Ishikawa (cell line): ENCODE data around the gene ANTXR1.

Experiments used
- CEBPB ChIP-seq: IDR thresholded peaks from 2 replicates; pipeline ENCODE4 v1.6.1; 2012
- CREB1 ChIP-seq: IDR thresholded peaks from 2 replicates; pipeline ENCODE4 v1.6.1; 2012; ENCODE audit warnings: low read depth
- EGR1 ChIP-seq: IDR thresholded peaks from 2 replicates; pipeline ENCODE4 v1.6.1; 2012
- EP300 ChIP-seq: IDR thresholded peaks from 2 replicates; pipeline ENCODE4 v1.6.1; 2012; ENCODE audit warnings: borderline replicate concordance
- FOXM1 ChIP-seq: IDR thresholded peaks from 2 replicates; pipeline ENCODE4 v1.6.1; 2012; ENCODE audit warnings: low read depth, borderline replicate concordance
- NFIC ChIP-seq: IDR thresholded peaks from 2 replicates; pipeline ENCODE4 v1.6.1; 2012
- RAD21 ChIP-seq: IDR thresholded peaks from 2 replicates; pipeline ENCODE4 v1.6.1; 2012; ENCODE audit warnings: low read depth
- TAF1 ChIP-seq: IDR thresholded peaks from 2 replicates; pipeline ENCODE4 v1.6.1; 2012; ENCODE audit warnings: low read depth, mild to moderate bottlenecking
- TCF12 ChIP-seq: IDR thresholded peaks from 2 replicates; pipeline ENCODE4 v1.6.1; 2012; ENCODE audit warnings: low read depth
- TEAD4 ChIP-seq: IDR thresholded peaks from 2 replicates; pipeline ENCODE4 v1.6.1; 2012
- YY1 ChIP-seq: IDR thresholded peaks from 2 replicates; pipeline ENCODE4 v1.6.1; 2012; ENCODE audit warnings: low read depth
- ZBTB7A ChIP-seq: IDR thresholded peaks from 2 replicates; pipeline ENCODE4 v1.6.1; 2012; ENCODE audit warnings: low read depth
- TF ChIP-seq, protein P1 (sequence below): IDR thresholded peaks from 2 replicates; pipeline ENCODE4 v1.6.1; 2012; ENCODE audit warnings: low read depth, mild to moderate bottlenecking
- TF ChIP-seq, protein P2 (sequence below): IDR thresholded peaks from 2 replicates; pipeline ENCODE4 v1.6.1; 2012
- TF ChIP-seq, protein P3 (sequence below): IDR thresholded peaks from 2 replicates; pipeline ENCODE4 v1.6.1; 2012

Gene ANTXR1

DNA sequence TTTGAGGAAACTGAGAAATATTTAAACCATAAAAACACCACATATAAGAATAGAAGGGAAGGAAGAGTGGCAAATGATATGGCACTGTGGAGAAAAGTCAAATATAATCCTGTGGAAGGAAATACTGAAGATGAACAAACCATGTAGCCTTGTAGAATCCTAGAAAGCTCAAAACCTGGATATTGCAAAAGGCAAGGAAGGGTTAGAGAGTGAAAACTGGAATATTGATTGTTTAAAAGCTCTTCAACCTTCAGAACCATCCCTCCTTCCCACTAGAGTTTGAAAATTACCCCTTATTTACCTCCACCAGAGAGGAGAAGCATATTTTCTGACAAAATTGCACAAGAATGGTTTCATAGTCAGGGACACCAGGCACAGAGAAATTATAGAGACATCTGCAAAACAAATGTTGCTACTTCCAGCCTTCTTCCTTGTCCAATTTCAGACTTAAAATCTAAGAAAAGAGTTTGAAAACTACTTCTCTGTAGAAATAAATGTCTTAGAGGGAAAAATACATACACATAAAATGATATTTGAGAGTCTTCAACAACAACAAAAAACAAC, 48.0 kb downstream of the ANTXR1 start:
- TF ChIP-seq, protein P1, sequence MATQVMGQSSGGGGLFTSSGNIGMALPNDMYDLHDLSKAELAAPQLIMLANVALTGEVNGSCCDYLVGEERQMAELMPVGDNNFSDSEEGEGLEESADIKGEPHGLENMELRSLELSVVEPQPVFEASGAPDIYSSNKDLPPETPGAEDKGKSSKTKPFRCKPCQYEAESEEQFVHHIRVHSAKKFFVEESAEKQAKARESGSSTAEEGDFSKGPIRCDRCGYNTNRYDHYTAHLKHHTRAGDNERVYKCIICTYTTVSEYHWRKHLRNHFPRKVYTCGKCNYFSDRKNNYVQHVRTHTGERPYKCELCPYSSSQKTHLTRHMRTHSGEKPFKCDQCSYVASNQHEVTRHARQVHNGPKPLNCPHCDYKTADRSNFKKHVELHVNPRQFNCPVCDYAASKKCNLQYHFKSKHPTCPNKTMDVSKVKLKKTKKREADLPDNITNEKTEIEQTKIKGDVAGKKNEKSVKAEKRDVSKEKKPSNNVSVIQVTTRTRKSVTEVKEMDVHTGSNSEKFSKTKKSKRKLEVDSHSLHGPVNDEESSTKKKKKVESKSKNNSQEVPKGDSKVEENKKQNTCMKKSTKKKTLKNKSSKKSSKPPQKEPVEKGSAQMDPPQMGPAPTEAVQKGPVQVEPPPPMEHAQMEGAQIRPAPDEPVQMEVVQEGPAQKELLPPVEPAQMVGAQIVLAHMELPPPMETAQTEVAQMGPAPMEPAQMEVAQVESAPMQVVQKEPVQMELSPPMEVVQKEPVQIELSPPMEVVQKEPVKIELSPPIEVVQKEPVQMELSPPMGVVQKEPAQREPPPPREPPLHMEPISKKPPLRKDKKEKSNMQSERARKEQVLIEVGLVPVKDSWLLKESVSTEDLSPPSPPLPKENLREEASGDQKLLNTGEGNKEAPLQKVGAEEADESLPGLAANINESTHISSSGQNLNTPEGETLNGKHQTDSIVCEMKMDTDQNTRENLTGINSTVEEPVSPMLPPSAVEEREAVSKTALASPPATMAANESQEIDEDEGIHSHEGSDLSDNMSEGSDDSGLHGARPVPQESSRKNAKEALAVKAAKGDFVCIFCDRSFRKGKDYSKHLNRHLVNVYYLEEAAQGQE, result no peak
- TF ChIP-seq NFIC (no peak), RAD21 (no peak), EP300 (no peak), ZBTB7A (no peak)
- TF ChIP-seq, protein P2, sequence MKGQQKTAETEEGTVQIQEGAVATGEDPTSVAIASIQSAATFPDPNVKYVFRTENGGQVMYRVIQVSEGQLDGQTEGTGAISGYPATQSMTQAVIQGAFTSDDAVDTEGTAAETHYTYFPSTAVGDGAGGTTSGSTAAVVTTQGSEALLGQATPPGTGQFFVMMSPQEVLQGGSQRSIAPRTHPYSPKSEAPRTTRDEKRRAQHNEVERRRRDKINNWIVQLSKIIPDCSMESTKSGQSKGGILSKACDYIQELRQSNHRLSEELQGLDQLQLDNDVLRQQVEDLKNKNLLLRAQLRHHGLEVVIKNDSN, result no peak

DNA sequence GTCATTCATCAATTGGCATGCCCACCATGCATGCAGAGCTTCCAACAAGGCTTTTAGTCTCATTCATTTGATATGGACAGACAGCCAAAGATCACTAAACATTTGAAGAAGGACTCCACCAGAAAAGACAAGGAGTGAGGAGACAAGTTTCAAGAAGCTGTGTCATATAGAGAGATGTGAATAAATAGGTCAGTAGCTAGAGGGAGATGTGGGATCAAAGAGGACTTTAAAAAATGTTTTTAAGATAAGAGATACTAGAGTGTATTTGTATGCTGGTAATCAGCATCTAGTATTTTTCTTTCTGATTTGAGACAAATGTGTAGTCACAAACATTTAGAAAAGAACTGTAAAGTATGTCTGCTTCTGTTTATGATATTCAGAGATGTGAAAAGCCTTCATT, 48.5 kb downstream of the ANTXR1 start:
- TF ChIP-seq ZBTB7A (no peak), RAD21 (no peak), TAF1 (no peak), NFIC (no peak), EP300 (no peak)

DNA sequence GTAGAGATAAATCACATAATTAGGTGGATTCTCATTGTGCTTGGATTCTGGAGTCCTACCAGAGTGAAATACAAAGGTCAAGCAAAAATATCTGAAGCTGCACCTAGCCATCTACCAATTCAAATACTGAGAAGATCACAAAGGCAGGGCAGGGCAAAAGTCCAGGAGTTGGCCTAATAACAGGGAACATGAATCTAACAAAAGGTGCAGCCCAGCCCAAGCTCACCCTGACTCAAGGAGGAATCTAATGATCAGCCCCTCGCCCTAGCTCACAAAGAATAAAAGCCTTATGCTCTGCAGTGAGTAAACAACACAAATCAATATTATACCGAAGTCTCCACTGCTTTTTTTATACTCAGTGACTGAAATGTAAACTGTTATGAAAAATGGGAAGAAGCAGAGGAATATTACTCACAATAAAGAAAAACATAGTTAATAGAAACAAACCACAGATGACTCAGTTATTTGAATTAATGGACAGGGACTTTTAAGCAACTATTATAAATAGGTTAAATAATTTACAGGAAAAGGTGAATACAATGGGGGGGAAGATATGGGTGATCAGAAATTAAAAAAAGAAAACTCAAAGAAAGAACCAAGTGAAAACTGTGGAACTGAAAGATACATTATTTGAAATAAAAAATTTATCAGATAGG, 49.5 kb downstream of the ANTXR1 start:
- TF ChIP-seq TAF1, result no peak
- TF ChIP-seq RAD21, result no peak
- TF ChIP-seq EGR1, result no peak
- TF ChIP-seq, protein P3, sequence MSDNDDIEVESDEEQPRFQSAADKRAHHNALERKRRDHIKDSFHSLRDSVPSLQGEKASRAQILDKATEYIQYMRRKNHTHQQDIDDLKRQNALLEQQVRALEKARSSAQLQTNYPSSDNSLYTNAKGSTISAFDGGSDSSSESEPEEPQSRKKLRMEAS, result no peak
- TF ChIP-seq TEAD4, result no peak
- no peak for TF ChIP-seq YY1

DNA sequence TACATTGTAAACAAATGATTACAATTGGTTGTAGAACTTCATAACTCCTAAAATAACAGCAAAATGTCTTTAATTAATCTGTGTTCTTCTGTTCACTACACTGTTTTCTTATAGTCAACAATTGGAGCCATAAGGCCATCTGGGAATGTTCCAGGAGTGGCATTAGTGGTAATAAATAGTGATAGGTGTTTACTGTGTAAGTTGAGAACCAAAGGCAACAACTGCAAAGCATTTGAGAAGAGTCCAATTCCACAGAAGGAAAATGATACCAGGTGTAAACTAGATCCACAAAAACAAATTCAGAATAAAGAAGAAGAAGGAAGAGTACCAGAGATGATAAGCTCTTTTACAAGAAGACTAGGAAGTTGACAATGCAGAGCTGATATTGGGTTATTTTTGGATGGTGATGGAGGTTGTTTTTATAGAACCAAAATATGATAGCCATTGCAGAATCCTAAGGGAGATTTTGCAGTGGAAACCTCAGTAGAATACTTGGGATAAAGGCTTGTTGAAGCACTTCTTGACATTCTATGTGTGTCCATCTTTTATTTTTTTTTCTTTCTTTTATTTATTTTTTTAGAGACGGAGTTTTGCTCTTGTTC, 52.9 kb downstream of the ANTXR1 start:
- TF ChIP-seq YY1, result no peak
- no peak for TF ChIP-seq NFIC
- TF ChIP-seq TEAD4, result no peak
- TF ChIP-seq, protein P2, result no peak
- no peak for TF ChIP-seq ZBTB7A
- no peak for TF ChIP-seq EGR1
- TF ChIP-seq RAD21, result no peak
- no peak for TF ChIP-seq TCF12
- no peak for TF ChIP-seq TAF1
- TF ChIP-seq EP300, result no peak
- TF ChIP-seq CREB1, result no peak
- TF ChIP-seq, protein P3, result no peak
- TF ChIP-seq, protein P1, result no peak
- TF ChIP-seq FOXM1, result no peak
- TF ChIP-seq CEBPB, result no peak

DNA sequence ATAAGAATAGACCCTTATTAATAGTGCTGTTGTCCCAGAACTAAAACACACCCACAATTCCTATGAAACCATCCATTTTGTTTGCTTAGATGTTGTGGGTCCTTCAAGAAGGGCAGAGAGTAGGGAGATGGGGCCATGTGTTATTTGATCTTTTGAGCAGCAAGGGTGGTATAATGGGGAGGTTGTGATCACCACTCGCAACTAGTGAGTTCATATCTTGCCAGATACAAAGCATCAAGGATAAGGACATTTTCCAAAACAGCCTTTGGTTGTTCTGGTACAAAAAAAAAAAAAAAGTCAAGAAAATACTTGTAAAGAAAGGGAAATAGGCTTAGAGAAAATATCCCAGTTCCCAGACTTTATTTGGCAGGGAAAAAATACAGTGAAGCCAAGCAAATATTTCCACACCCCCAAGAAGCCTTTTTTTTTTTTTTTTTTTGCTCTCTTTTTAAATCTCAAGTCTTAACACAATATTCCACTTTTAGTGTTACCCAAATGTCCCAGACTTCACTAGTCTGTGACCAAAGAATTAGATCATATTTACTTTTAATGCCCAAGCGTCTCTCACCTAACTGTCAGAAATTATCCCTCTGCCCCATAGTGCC, 54.1 kb downstream of the ANTXR1 start:
- TF ChIP-seq TAF1 (no peak), TEAD4 (no peak), CREB1 (no peak), NFIC (no peak), CEBPB (no peak), RAD21 (no peak), TCF12 (no peak), EGR1 (no peak), ZBTB7A (no peak), EP300 (no peak)
- TF ChIP-seq, protein P3, result no peak
- TF ChIP-seq, protein P2, result no peak
- TF ChIP-seq, protein P1, result no peak
